Dermis microvascular lymphatic vessel endothelial cell (primary cell): ENCODE measurements around the gene HDAC10. TPM values are rescaled to one million over a fixed set of nuclear protein-coding genes. Genes with fewer than 3 reads are reported as not detected.
A peak's percentile ranks its signal among the peaks of the same experiment; 100 is the strongest.

Experiments used
- DNase-seq, 2 donors: peaks; one replicate each; pipeline versions ENCODE4 v3.0.0 to v3.0.0-alpha.2; 2010; ENCODE audit warnings: low read depth in 2 of 2
- total RNA-seq: library from RNA; depleted of rRNA; stranded (reverse); fragments of >200 nt; gene quantifications from 2 replicates; pipeline ENCODE4 v1.2.1, GENCODE V29; 2014

HDAC10 gene
- total RNA-seq, 1 donor from 2014 or later, result 9.4 TPM

GRCh38 chr22:50202130-50202666, 48.9 kb downstream of the HDAC10 start:
- no peak for DNase-seq

- peak in 1 of 2 donors; percentile 35 for DNase-seq
Observed at GRCh38 chr22:50201191-50202129, 49.6 kb downstream of the HDAC10 start.

- peak; percentile 47 to 85 for DNase-seq
Observed at GRCh38 chr22:50200461-50201190, 50.4 kb downstream of the HDAC10 start, which contains the start of gene SELENOO. Gene SELENOO (plus strand): TSS chr22:50201011. CDS start chr22:50201037, 26 bp downstream.

GRCh38 chr22:50199829-50200460, 51.1 kb downstream of the HDAC10 start:
- DNase-seq, result no peak

- DNase-seq, result no peak
Observed at GRCh38 chr22:50199251-50199721, 51.8 kb downstream of the HDAC10 start.

- no peak for DNase-seq
Observed at GRCh38 chr22:50198624-50199017, 52.4 kb downstream of the HDAC10 start.

GRCh38 chr22:50197856-50198623, 53.0 kb downstream of the HDAC10 start:
- no peak for DNase-seq

- no peak for DNase-seq
Observed at GRCh38 chr22:50197000-50197800, 53.9 kb downstream of the HDAC10 start.

GRCh38 chr22:50196256-50196655, 54.8 kb downstream of the HDAC10 start:
- DNase-seq, result no peak

Other genes with a start within 250 kb of the HDAC10 start
- under 0.01 TPM in 1 of 2 replicates, not detected in the other for gene IL17REL, start 238.5 kb downstream of the HDAC10 start, total RNA-seq
- not detected in 2 replicates for gene TTLL8, start 193.0 kb downstream of the HDAC10 start, total RNA-seq
- not detected in 2 replicates for gene MLC1, start 165.8 kb downstream of the HDAC10 start, total RNA-seq
- gene MOV10L1, start 161.3 kb downstream of the HDAC10 start, total RNA-seq, result 22.7 and 44.1 TPM in 2 replicates
- 0.13 and 0.63 TPM in 2 replicates for gene PANX2, start 80.5 kb downstream of the HDAC10 start, total RNA-seq
- 16.2 and 20.0 TPM in 2 replicates for gene TRABD, start 65.4 kb downstream of the HDAC10 start, total RNA-seq
- gene SELENOO, start 50.3 kb downstream of the HDAC10 start, total RNA-seq, result 15.8 and 22.6 TPM in 2 replicates
- gene TUBGCP6, start 6.2 kb downstream of the HDAC10 start, total RNA-seq, result 14.0 and 22.0 TPM in 2 replicates
- 40.6 and 70.2 TPM in 2 replicates for gene MAPK12, start 10.4 kb upstream of the HDAC10 start, total RNA-seq
- 19.9 and 25.9 TPM in 2 replicates for gene MAPK11, start 19.1 kb upstream of the HDAC10 start, total RNA-seq
- gene PLXNB2, start 56.4 kb upstream of the HDAC10 start, total RNA-seq, result 49.4 and 71.9 TPM in 2 replicates
- 0.64 and 1.9 TPM in 2 replicates for gene DENND6B, start 75.7 kb upstream of the HDAC10 start, total RNA-seq
- 39.4 and 58.5 TPM in 2 replicates for gene PPP6R2, start 92.1 kb upstream of the HDAC10 start, total RNA-seq
- gene SBF1, start 223.8 kb upstream of the HDAC10 start, total RNA-seq, result 26.7 and 35.4 TPM in 2 replicates
- 0.13 and 0.25 TPM in 2 replicates for gene ADM2, start 230.3 kb upstream of the HDAC10 start, total RNA-seq
- 0.13 TPM in 1 of 2 replicates, not detected in the other for gene MIOX, start 235.6 kb upstream of the HDAC10 start, total RNA-seq